ENCODE results near the gene EMX2. TPM values are rescaled to one million over a fixed set of nuclear protein-coding genes. Genes with fewer than 3 reads are reported as not detected.
"Not testable (repeated sequence)": the region's sequence is repeated elsewhere in the genome, so short reads cannot be mapped to it uniquely, and the experiment has no call there.

Gene EMX2
- total RNA-seq, 2 donors from 2014 or later: not detected

DNA sequence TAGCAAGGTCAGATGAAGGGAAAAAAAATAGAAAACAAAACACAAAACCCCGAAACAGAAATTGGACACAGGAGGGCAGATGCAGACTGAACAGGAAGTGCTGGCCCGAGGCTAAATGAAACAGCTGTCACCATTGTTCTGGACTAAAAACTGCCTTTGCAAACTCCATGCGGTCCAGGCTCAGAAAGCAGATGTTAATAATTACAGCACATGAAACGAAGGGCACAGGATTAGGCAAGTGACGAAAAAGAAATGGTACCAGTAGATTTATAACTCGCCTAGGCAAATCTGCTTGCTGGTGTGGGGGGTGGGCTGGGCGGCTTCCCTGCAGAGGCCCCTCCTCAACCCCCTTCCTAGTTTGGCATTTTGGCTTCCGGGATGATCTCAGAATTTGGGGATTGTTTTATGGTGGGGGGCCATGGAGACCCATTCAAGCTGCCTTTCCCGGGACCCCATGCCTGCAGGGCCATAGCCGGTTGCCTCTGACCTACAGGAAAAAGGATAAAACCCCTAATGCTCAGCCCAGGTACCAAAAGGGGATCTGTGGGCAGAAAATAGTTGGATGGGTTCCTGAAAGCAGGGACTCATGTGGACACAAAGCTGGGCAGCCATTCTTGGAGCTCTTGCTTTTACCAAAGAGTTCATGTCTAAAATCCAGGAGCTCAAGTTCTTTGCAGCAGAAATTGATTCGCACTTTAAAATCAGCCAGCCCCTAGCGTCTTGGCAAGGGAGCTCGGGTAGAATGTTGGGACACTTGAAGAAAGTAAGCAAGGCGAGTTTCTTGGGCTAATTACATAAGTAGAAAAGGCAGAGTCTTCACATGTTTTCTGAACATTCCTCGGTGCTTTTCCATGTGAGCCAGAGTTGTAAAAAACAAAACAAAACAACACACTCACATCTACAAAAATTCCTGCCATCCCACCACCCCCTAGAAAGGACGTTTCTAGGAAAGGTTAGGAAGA lies 39.0 kb upstream of the EMX2 start:
- intact Hi-C loops (cut with DNase I): no loop called here
- Histone ChIP-seq H3K4me3 (no peak overlapping the region), H3K27ac (no peak overlapping the region), H3K27me3 (no peaks in the 10 kb centered on the region), H3K4me1 (no peaks in the 10 kb centered on the region), H3K9me3 (no peaks in the 10 kb centered on the region), H3K36me3 (replicated peaks in 1 of 2; ENCODE audit: insufficient read depth in 1 of 2, low read depth in 2 of 2) (no peaks in the 10 kb centered on the region)
- TF ChIP-seq POLR2A (IDR thresholded peaks at IDR 0.05): no peak
- TF ChIP-seq, protein P1, sequence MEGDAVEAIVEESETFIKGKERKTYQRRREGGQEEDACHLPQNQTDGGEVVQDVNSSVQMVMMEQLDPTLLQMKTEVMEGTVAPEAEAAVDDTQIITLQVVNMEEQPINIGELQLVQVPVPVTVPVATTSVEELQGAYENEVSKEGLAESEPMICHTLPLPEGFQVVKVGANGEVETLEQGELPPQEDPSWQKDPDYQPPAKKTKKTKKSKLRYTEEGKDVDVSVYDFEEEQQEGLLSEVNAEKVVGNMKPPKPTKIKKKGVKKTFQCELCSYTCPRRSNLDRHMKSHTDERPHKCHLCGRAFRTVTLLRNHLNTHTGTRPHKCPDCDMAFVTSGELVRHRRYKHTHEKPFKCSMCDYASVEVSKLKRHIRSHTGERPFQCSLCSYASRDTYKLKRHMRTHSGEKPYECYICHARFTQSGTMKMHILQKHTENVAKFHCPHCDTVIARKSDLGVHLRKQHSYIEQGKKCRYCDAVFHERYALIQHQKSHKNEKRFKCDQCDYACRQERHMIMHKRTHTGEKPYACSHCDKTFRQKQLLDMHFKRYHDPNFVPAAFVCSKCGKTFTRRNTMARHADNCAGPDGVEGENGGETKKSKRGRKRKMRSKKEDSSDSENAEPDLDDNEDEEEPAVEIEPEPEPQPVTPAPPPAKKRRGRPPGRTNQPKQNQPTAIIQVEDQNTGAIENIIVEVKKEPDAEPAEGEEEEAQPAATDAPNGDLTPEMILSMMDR (IDR thresholded peaks at IDR 0.05): no peak
- ATAC-seq (no peak), DNase-seq (no peak)
- WGBS, 2 donors: 45 to 47% methylated on average over 15 to 16 of the region's 16 CpGs

DNA sequence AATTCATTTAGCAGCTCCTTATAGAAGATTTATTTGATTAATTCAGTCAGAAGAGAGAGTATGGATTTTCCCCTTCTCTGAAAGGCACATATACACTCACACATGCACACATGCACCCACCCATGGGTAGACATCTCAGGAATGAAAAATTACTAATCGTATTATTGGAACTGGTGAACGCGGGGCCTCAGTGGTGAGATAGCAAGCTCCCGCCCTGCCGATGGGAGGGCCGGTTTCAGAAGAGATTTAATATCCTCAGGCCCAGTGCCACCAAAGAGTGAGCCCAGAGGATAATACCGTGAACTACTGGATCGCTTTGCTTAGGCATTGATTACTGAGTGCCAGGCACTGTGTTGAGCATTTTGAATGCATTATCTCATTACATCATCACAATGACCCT lies 38.0 kb upstream of the EMX2 start:
- no peak overlapping the region for H3K4me3 ChIP-seq
- ATAC-seq: no peak
- no peaks in the 10 kb centered on the region for H3K27me3 ChIP-seq
- intact Hi-C loops (cut with DNase I): no loop called here
- H3K4me1 ChIP-seq: no peaks in the 10 kb centered on the region
- no peaks in the 10 kb centered on the region for H3K9me3 ChIP-seq
- H3K27ac ChIP-seq: no peak overlapping the region
- no peak for DNase-seq
- no peak for TF ChIP-seq POLR2A (IDR thresholded peaks at IDR 0.05)
- TF ChIP-seq, protein P1 (IDR thresholded peaks at IDR 0.05): no peak
- no peaks in the 10 kb centered on the region for H3K36me3 ChIP-seq (replicated peaks in 1 of 2; ENCODE audit: insufficient read depth in 1 of 2, low read depth in 2 of 2)
- whole genome bisulfite sequencing, 2 donors: 83 to 85% methylated on average over 8 of the region's 8 CpGs

DNA sequence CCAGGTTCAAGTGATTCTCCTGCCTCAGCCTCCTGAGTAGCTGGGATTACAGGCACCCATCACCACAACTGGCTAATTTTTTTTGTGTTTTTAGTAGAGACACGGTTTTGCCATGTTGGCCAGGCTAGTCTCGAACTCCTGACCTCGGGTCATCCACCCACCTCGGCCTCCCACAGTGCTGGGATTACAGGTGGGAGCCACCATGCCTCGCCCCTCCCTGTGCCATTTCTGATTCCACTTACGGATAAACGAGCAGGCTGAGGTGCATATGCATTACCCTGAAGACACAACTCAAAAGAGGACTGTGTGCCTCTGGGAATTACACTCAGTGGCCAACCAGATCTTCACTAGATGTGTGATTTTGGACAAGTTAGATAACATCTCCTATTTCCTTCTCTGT lies 35.5 kb upstream of the EMX2 start:
- WGBS, 2 donors: 66 to 70% methylated on average over 7 of the region's 7 CpGs
- intact Hi-C loops (cut with DNase I); DNase-seq: not testable (repeated sequence)

DNA sequence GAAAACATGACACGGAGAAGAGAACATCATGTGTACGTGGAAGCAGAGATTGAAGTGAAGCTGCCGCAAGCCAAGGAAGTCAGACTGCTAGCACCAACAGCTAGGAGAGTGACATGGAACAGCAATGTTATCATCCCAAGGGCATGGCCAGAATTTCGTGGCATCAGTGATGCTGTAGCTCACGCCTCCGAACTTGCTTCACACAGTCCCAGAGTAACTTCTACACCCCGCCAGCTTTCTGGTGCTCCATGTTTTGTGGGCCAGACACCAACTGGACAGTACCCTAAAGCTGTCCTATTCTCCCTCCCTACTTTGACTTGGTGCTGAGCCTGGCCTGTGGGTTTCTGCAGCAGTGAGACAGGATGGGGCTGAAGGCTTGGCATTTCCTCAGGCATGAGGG lies 33.0 kb upstream of the EMX2 start:
- H3K4me3 ChIP-seq: no peak overlapping the region
- H3K27me3 ChIP-seq: no peaks in the 10 kb centered on the region
- H3K4me1 ChIP-seq: no peaks in the 10 kb centered on the region
- no peak for TF ChIP-seq POLR2A (IDR thresholded peaks at IDR 0.05)
- TF ChIP-seq, protein P1 (IDR thresholded peaks at IDR 0.05): no peak
- H3K9me3 ChIP-seq: no peaks in the 10 kb centered on the region
- no peak for DNase-seq
- H3K27ac ChIP-seq: no peak overlapping the region
- ATAC-seq: no peak
- H3K36me3 ChIP-seq (replicated peaks in 1 of 2; ENCODE audit: insufficient read depth in 1 of 2, low read depth in 2 of 2): no peaks in the 10 kb centered on the region
- 74 to 79% methylated on average over 7 of the region's 7 CpGs for WGBS, 2 donors
- intact Hi-C loops (cut with DNase I): no loop called here

More for the DNA sequence above, 35.5 kb upstream of the EMX2 start:
- not testable (repeated sequence) for H3K27ac ChIP-seq; H3K36me3 ChIP-seq (replicated peaks in 1 of 2; ENCODE audit: insufficient read depth in 1 of 2, low read depth in 2 of 2); H3K4me1 ChIP-seq; H3K27me3 ChIP-seq; ATAC-seq; H3K9me3 ChIP-seq; H3K4me3 ChIP-seq

DNA sequence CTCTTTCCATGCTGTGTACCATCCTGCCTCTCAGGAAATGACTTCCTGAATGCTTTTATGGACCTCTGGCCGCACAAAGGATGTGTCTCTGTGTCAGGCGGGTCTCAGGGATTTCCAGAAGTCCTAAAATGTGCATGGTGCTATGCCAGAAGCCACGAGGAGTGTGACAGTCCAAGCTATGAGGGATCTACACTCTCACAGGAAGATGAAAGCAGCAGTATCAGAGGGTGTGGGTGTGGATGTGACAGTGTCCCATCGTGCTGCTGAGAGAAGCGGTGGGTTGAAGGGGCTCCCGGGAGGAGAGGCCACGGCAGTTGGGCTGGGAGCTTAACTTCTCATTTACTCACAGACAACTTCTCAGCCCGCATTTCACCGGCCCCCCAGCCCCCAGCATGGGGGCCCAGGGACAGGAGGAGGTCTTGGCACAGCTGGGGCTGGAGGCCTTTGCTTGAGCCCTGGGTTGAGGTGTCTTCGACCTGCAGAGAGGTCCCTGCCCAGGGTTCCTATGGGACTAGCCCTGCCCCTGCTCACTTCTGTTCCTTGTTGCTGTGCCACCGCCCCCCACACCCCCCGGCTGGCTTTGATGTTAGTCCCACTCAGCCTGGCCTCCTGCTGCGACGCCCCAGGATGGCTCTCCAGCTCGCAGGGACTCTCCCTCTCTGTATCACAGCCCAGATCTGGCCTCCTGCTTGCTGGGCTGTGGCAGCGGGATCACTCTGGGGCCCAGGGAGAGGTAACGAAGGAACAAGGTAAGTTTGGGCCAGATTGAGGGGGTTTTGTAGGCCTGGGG lies 30.8 kb upstream of the EMX2 start:
- no peaks in the 10 kb centered on the region for H3K9me3 ChIP-seq
- no peaks in the 10 kb centered on the region for H3K36me3 ChIP-seq (replicated peaks in 1 of 2; ENCODE audit: insufficient read depth in 1 of 2, low read depth in 2 of 2)
- H3K4me1 ChIP-seq: no peaks in the 10 kb centered on the region
- TF ChIP-seq POLR2A (IDR thresholded peaks at IDR 0.05): no peak
- TF ChIP-seq, protein P1 (IDR thresholded peaks at IDR 0.05): no peak
- ATAC-seq: no peak
- no peak for DNase-seq
- no peak overlapping the region for H3K4me3 ChIP-seq
- intact Hi-C loops (cut with DNase I): no loop called here
- H3K27ac ChIP-seq: no peak overlapping the region
- H3K27me3 ChIP-seq: no peaks in the 10 kb centered on the region
- WGBS, 2 donors: 55 to 88% methylated on average over 6 to 17 of the region's 17 CpGs

Measured in body of pancreas (tissue), 4 donors.